Thyroid gland (tissue), 4 donors: ENCODE measurements around the gene OR2D2. TPM values are rescaled to one million over a fixed set of nuclear protein-coding genes. Genes with fewer than 3 reads are reported as not detected.
"Not testable (repeated sequence)": the region's sequence is repeated elsewhere in the genome, so short reads cannot be mapped to it uniquely, and the experiment has no call there.

Experiments
- DNase-seq, 2 donors: peaks; one replicate each; pipeline ENCODE4 v3.0.0-alpha.2; 2019
- H3K27ac ChIP-seq, 3 donors: fragments of 200-600 bp; sonication (generic); 1 replicate in 2 of 3; 2 replicates in 1 of 3; pipeline ENCODE4 v1.5.1; 2016 to 2019; ENCODE audit warnings: mild to moderate bottlenecking in 1 of 3, moderate library complexity in 1 of 3
- H3K27me3 ChIP-seq: fragments of 200-600 bp; sonication (generic); one replicate; pipeline ENCODE4 v1.5.1; 2019
- H3K36me3 ChIP-seq, 2 donors: fragments of 200-600 bp; sonication (generic); one replicate each; pipeline ENCODE4 v1.5.1; 2016 to 2019
- H3K4me1 ChIP-seq, 2 donors: fragments of 200-600 bp; sonication (generic); one replicate each; pipeline ENCODE4 v1.5.1; 2017 to 2019
- H3K4me3 ChIP-seq, 3 donors: fragments of 200-600 bp; sonication (generic); replicated peaks in 1 of 3; 1 replicate in 2 of 3; 2 replicates in 1 of 3; pipeline ENCODE4 v1.5.1; 2016; ENCODE audit warnings: mild to moderate bottlenecking in 1 of 3
- H3K9me3 ChIP-seq: fragments of 200-600 bp; sonication (generic); one replicate; pipeline ENCODE4 v1.5.1; 2017
- CTCF ChIP-seq, 6 experiments: fragments of 200-600 bp in 3 of 6; fragments of 450-650 bp in 3 of 6; sonication (generic) in 3 of 6; IDR thresholded peaks; one replicate each; pipeline ENCODE4 v1.5.1; 2016 to 2019; ENCODE audit warnings: antibody characterized with exemption in 6 of 6, mild to moderate bottlenecking in 2 of 6, inconsistent platforms in 1 of 6, moderate library complexity in 1 of 6
- POLR2A ChIP-seq, 2 donors: fragments of 450-650 bp; IDR thresholded peaks; one replicate each; pipeline ENCODE4 v1.6.1; 2017; ENCODE audit warnings: antibody characterized with exemption in 2 of 2, mild to moderate bottlenecking in 2 of 2, moderate library complexity in 1 of 2
- WGBS, 2 donors: methylation state at CpG; one replicate each; pipeline ENCODE4 v1.1.5; 2017; 5-methylcytosine and 5-hydroxymethylcytosine counted together
- intact Hi-C: fragments of 100-400 bp; cut with DNase I; formaldehyde crosslinking; loops from one replicate; pipeline ENCODE4 v1.15.1; 2023
- total RNA-seq, 4 donors: library from RNA; depleted of rRNA; stranded (reverse); fragments of >200 nt; gene quantifications; one replicate each; pipeline ENCODE4 v1.2.3, GENCODE V29; 2016

Gene OR2D2
- total RNA-seq, 4 donors from 2014 or later: 0.54 to 1.2 TPM; not detected in 2

GRCh38 chr11:6888830-6889229 is 3.5 kb downstream of the OR2D2 start:
- TF ChIP-seq POLR2A (IDR thresholded peaks at IDR 0.05): no peak
- no peak for DNase-seq
- WGBS, 2 donors: 92 to 96% methylated on average over 4 of the region's 4 CpGs
- no peaks in the 10 kb centered on the region for H3K27me3 ChIP-seq
- no peaks in the 10 kb centered on the region for H3K36me3 ChIP-seq
- intact Hi-C loops: no loop called here
- H3K9me3 ChIP-seq: no peaks in the 10 kb centered on the region
- H3K27ac ChIP-seq: no peak overlapping the region
- H3K4me3 ChIP-seq: no peak overlapping the region
- no peaks in the 10 kb centered on the region for H3K4me1 ChIP-seq

GRCh38 chr11:6887711-6888110 is 4.6 kb downstream of the OR2D2 start:
- 98% methylated on average over 5 of the region's 5 CpGs for WGBS, 2 donors
- DNase-seq, H3K27ac ChIP-seq, H3K4me3 ChIP-seq, intact Hi-C loops, H3K4me1 ChIP-seq, H3K36me3 ChIP-seq, H3K27me3 ChIP-seq, H3K9me3 ChIP-seq: not testable (repeated sequence)

GRCh38 chr11:6882751-6883150 is 9.5 kb downstream of the OR2D2 start:
- no peaks in the 10 kb centered on the region for H3K9me3 ChIP-seq
- no peak for TF ChIP-seq POLR2A (IDR thresholded peaks at IDR 0.05)
- no peak for TF ChIP-seq CTCF (IDR thresholded peaks at IDR 0.05)
- H3K36me3 ChIP-seq: no peaks in the 10 kb centered on the region
- no peak overlapping the region for H3K27ac ChIP-seq
- no peaks in the 10 kb centered on the region for H3K4me1 ChIP-seq
- no peak overlapping the region for H3K4me3 ChIP-seq
- DNase-seq: no peak
- intact Hi-C loops: no loop called here
- no peaks in the 10 kb centered on the region for H3K27me3 ChIP-seq

GRCh38 chr11:6876914-6877313 is 15.4 kb downstream of the OR2D2 start:
- no peak overlapping the region for H3K27ac ChIP-seq
- intact Hi-C loops: no loop called here
- DNase-seq: no peak
- no peak for TF ChIP-seq POLR2A (IDR thresholded peaks at IDR 0.05)
- TF ChIP-seq CTCF (IDR thresholded peaks at IDR 0.05): no peak
- no peaks in the 10 kb centered on the region for H3K9me3 ChIP-seq
- no peaks in the 10 kb centered on the region for H3K27me3 ChIP-seq
- H3K36me3 ChIP-seq: no peaks in the 10 kb centered on the region
- H3K4me1 ChIP-seq: no peaks in the 10 kb centered on the region
- WGBS, 2 donors: 88 to 97% methylated on average over 3 of the region's 3 CpGs
- H3K4me3 ChIP-seq: no peak overlapping the region

- no peak for DNase-seq
- no peaks in the 10 kb centered on the region for H3K36me3 ChIP-seq
- H3K4me3 ChIP-seq: no peak within 1 kb of the TSS
- H3K9me3 ChIP-seq: no peaks in the 10 kb centered on the region
- WGBS, 2 donors: 89 to 95% methylated on average over 1 of the region's 1 CpG
- H3K4me1 ChIP-seq: no peaks in the 10 kb centered on the region
- intact Hi-C loops: no loop called here
- no peak within 1 kb of the TSS for H3K27ac ChIP-seq
- TF ChIP-seq POLR2A (IDR thresholded peaks at IDR 0.05) (no peak), CTCF (IDR thresholded peaks at IDR 0.05) (no peak)
- H3K27me3 ChIP-seq: no peaks in the 10 kb centered on the region
Observed at GRCh38 chr11:6876325-6876724, 16.0 kb downstream of the OR2D2 start, which contains the start of gene OR10A4. OR10A4 (plus strand) TSS chr11:6876625; CDS start chr11:6876648, 23 bp downstream.

- WGBS, 2 donors: 90 to 91% methylated on average over 2 of the region's 2 CpGs
- Histone ChIP-seq H3K4me3 (no peak overlapping the region), H3K36me3 (no peaks in the 10 kb centered on the region), H3K4me1 (no peaks in the 10 kb centered on the region), H3K27ac (no peak overlapping the region), H3K9me3 (no peaks in the 10 kb centered on the region), H3K27me3 (no peaks in the 10 kb centered on the region)
- intact Hi-C loops: no loop called here
- no peak for DNase-seq
- no peak for TF ChIP-seq POLR2A (IDR thresholded peaks at IDR 0.05)
Observed at GRCh38 chr11:6875761-6876160, 16.5 kb downstream of the OR2D2 start.

- Histone ChIP-seq H3K9me3 (no peaks in the 10 kb centered on the region), H3K27me3 (no peaks in the 10 kb centered on the region), H3K27ac (no peak overlapping the region), H3K4me3 (no peak overlapping the region), H3K4me1 (no peaks in the 10 kb centered on the region), H3K36me3 (no peaks in the 10 kb centered on the region)
- WGBS, 2 donors: 87 to 89% methylated on average over 1 of the region's 1 CpG
- no peak for DNase-seq
- TF ChIP-seq CTCF (IDR thresholded peaks at IDR 0.05): no peak
- no peak for TF ChIP-seq POLR2A (IDR thresholded peaks at IDR 0.05)
- intact Hi-C loops: no loop called here
Observed at GRCh38 chr11:6871278-6871677, 21.0 kb downstream of the OR2D2 start.
